H9 (cell line): ENCODE measurements around the gene TLR8. TPM values are rescaled to one million over a fixed set of nuclear protein-coding genes. Genes with fewer than 3 reads are reported as not detected.

ENCODE experiments used
- DNase-seq: peaks from one replicate; pipeline ENCODE4 v3.0.0-alpha.2; 2017
- H2AFZ ChIP-seq: one replicate; pipeline ENCODE4 v1.6.1; 2013; ENCODE audit warnings: mild to moderate bottlenecking, low read length, control low read depth, moderate library complexity
- H2AK5ac ChIP-seq: 2 replicates; pipeline ENCODE4 v1.6.1; 2013; ENCODE audit warnings: low read length, control low read depth, mixed read lengths; ENCODE audit not compliant: insufficient read length
- H2BK120ac ChIP-seq: one replicate; pipeline ENCODE4 v1.6.1; 2013; ENCODE audit warnings: low read depth, mild to moderate bottlenecking, low read length, control low read depth, inconsistent platforms; ENCODE audit not compliant: poor library complexity, severe bottlenecking
- H2BK12ac ChIP-seq: 2 replicates; pipeline ENCODE4 v1.6.1; 2013; ENCODE audit warnings: low read length, control low read depth, mixed read lengths, low read depth; ENCODE audit not compliant: insufficient read length
- H2BK15ac ChIP-seq: 2 replicates; pipeline ENCODE4 v1.6.1; 2013; ENCODE audit warnings: low read depth, low read length, control low read depth
- H2BK20ac ChIP-seq: one replicate; pipeline ENCODE4 v1.6.1; 2013; ENCODE audit warnings: low read depth, mild to moderate bottlenecking, low read length, control low read depth, inconsistent platforms; ENCODE audit not compliant: poor library complexity, severe bottlenecking
- H2BK5ac ChIP-seq: 2 replicates; pipeline ENCODE4 v1.6.1; 2013; ENCODE audit warnings: low read length, control low read depth, mixed read lengths; ENCODE audit not compliant: insufficient read length
- H3K14ac ChIP-seq: 2 replicates; pipeline ENCODE4 v1.6.1; 2013; ENCODE audit warnings: low read length, control low read depth; ENCODE audit not compliant: insufficient read depth
- H3K18ac ChIP-seq: 2 replicates; pipeline ENCODE4 v1.6.1; 2013; ENCODE audit warnings: low read depth, mild to moderate bottlenecking, mixed read lengths, low read length, control low read depth; ENCODE audit not compliant: insufficient read length
- H3K23ac ChIP-seq: 2 replicates; pipeline ENCODE4 v1.6.1; 2013; ENCODE audit warnings: low read length, control low read depth, mixed read lengths, low read depth; ENCODE audit not compliant: insufficient read length
- H3K23me2 ChIP-seq: 2 replicates; pipeline ENCODE4 v1.6.1; 2013; ENCODE audit warnings: low read depth, mild to moderate bottlenecking, mixed read lengths, low read length, control low read depth; ENCODE audit not compliant: insufficient read length, poor library complexity, severe bottlenecking
- H3K27ac ChIP-seq: 2 replicates; pipeline ENCODE4 v1.5.1; 2013; ENCODE audit warnings: low read length, control low read depth, mixed read lengths, low read depth; ENCODE audit not compliant: insufficient read length
- H3K27me3 ChIP-seq: 2 replicates; pipeline ENCODE4 v1.6.1; 2013; ENCODE audit warnings: low read length, control low read depth, inconsistent platforms; ENCODE audit not compliant: insufficient read depth
- H3K4ac ChIP-seq: 2 replicates; pipeline ENCODE4 v1.6.1; 2013; ENCODE audit warnings: low read depth, mild to moderate bottlenecking, control low read depth, inconsistent platforms, low read length, moderate library complexity
- H3K4me1 ChIP-seq: 2 replicates; pipeline ENCODE4 v1.6.1; 2013; ENCODE audit warnings: low read length, control low read depth, inconsistent platforms; ENCODE audit not compliant: insufficient read depth
- H3K4me2 ChIP-seq: 2 replicates; pipeline ENCODE4 v1.6.1; 2013; ENCODE audit warnings: low read length, control low read depth, mixed read lengths; ENCODE audit not compliant: insufficient read length, insufficient read depth
- H3K56ac ChIP-seq: 2 replicates; pipeline ENCODE4 v1.6.1; 2013; ENCODE audit warnings: low read depth, mild to moderate bottlenecking, mixed read lengths, low read length, control low read depth; ENCODE audit not compliant: insufficient read length
- H3K79me1 ChIP-seq: 2 replicates; pipeline ENCODE4 v1.6.1; 2013; ENCODE audit warnings: low read depth, mild to moderate bottlenecking, moderate library complexity, low read length, control low read depth, inconsistent platforms; ENCODE audit not compliant: insufficient read depth, poor library complexity, severe bottlenecking
- H3K79me2 ChIP-seq: 2 replicates; pipeline ENCODE4 v1.6.1; 2013; ENCODE audit warnings: low read length, control low read depth, inconsistent platforms; ENCODE audit not compliant: insufficient read depth
- H3K9ac ChIP-seq: 2 replicates; pipeline ENCODE4 v1.6.1; 2013; ENCODE audit warnings: low read length, control low read depth, mixed read lengths; ENCODE audit not compliant: insufficient read length; ENCODE audit errors: extremely low read depth
- H3K9me3 ChIP-seq: one replicate; pipeline ENCODE4 v1.6.1; 2013; ENCODE audit warnings: low read depth, low read length, inconsistent platforms; ENCODE audit not compliant: control insufficient read depth
- H3T11ph ChIP-seq: one replicate; pipeline ENCODE4 v1.6.1; 2013; ENCODE audit warnings: mild to moderate bottlenecking, low read length, control low read depth, inconsistent platforms
- H4K20me1 ChIP-seq: one replicate; pipeline ENCODE4 v1.6.1; 2013; ENCODE audit not compliant: control insufficient read depth, insufficient read length, insufficient read depth
- H4K5ac ChIP-seq: 2 replicates; pipeline ENCODE4 v1.6.1; 2013; ENCODE audit warnings: low read depth, mild to moderate bottlenecking, mixed read lengths, low read length, control low read depth; ENCODE audit not compliant: insufficient read length
- H4K8ac ChIP-seq: replicated peaks from 2 replicates; pipeline ENCODE4 v1.6.1; 2013; ENCODE audit warnings: low read length, control low read depth, mixed read lengths, low read depth; ENCODE audit not compliant: insufficient read length
- H4K91ac ChIP-seq: 2 replicates; pipeline ENCODE4 v1.6.1; 2013; ENCODE audit warnings: low read depth, mild to moderate bottlenecking, moderate library complexity, mixed read lengths, low read length, control low read depth; ENCODE audit not compliant: insufficient read length
- H3K27ac Mint-ChIP-seq, 3 experiments: 2 replicates in 2 of 3; 3 replicates in 1 of 3; pipeline ENCODE4 v1.8.0; 2020 to 2021; ENCODE audit warnings: mixed read lengths in 3 of 3, mild to moderate bottlenecking in 1 of 3, moderate library complexity in 1 of 3
- H3K27me3 Mint-ChIP-seq: 2 replicates; pipeline ENCODE4 v1.8.0; 2021; ENCODE audit warnings: low read depth, mild to moderate bottlenecking, moderate library complexity, mixed read lengths
- H3K36me3 Mint-ChIP-seq, 3 experiments: 2 replicates in 2 of 3; 3 replicates in 1 of 3; pipeline ENCODE4 v1.8.0; 2020 to 2021; ENCODE audit warnings: low read depth in 3 of 3, mixed read lengths in 3 of 3; ENCODE audit not compliant: insufficient read depth in 1 of 3
- H3K4me1 Mint-ChIP-seq, 2 experiments: 2 replicates each; pipeline ENCODE4 v1.8.0; 2020; ENCODE audit warnings: mixed read lengths in 2 of 2
- H3K4me3 Mint-ChIP-seq, 2 experiments: 2 replicates in 1 of 2; 3 replicates in 1 of 2; pipeline ENCODE4 v1.8.0; 2020 to 2021; ENCODE audit warnings: mild to moderate bottlenecking in 2 of 2, mixed read lengths in 2 of 2, moderate library complexity in 1 of 2
- H3K9me3 Mint-ChIP-seq, 2 experiments: 2 replicates in 1 of 2; 3 replicates in 1 of 2; pipeline ENCODE4 v1.8.0; 2020; ENCODE audit warnings: mild to moderate bottlenecking in 2 of 2, mixed read lengths in 2 of 2, moderate library complexity in 1 of 2
- WGBS: extraction: QIAGEN DNeasy Blood & Tissue Kit; methylation state at CpG from one replicate; pipeline ENCODE4 v1.1.7; 2013; ENCODE audit warnings: missing lambda C conversion rate, low lambda C conversion rate, mixed read lengths; ENCODE audit not compliant: insufficient read length; ENCODE audit errors: extremely low coverage; 5-methylcytosine and 5-hydroxymethylcytosine counted together
- total RNA-seq: library from RNA; stranded (reverse); gene quantifications from 2 replicates; pipeline ENCODE4 v1.2.1, GENCODE V29; 2021
- TF ChIP-seq, protein P1 (sequence below): fragments of 200-600 bp; sonication (generic); conservative IDR thresholded peaks from 3 replicates; pipeline ENCODE4 v1.8.0; 2021; ENCODE audit warnings: antibody characterized with exemption, mild to moderate bottlenecking

TLR8 gene
- total RNA-seq, 1 experiment from 2014 or later = not detected

DNA sequence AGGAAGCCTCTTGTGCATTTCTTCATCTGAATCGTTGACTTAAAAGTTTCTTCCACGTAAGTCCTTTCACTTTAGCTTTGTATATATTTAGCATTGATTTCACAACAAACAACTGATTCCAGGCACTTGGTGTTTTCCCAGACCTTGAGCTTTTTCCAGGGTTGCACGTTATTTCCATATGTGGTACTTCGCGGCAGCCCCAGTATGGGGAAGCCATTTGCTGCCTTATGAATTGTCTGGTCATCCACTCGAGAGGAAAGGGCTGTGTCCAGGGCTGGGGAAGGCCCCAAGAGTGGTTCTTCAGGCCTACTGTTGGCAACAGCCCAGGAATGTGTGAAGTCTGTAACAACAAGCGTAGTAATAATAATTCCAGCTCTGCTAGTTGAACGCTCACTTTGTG is 2.8 kb upstream of the TLR8 start:
- Histone ChIP-seq H2BK5ac (no peak overlapping the region), H3K23me2 (no peaks in the 10 kb centered on the region), H2AFZ (no peak overlapping the region), H4K91ac (no peak overlapping the region), H2AK5ac (no peak overlapping the region), H4K5ac (no peak overlapping the region), H3K27me3 (no peaks in the 10 kb centered on the region), H2BK12ac (no peak overlapping the region), H3K9ac (no peak overlapping the region), H3K56ac (no peak overlapping the region), H2BK120ac (no peak overlapping the region), H3K14ac (no peak overlapping the region), H3K79me2 (no peaks in the 10 kb centered on the region), H3T11ph (no peak overlapping the region), H2BK15ac (no peak overlapping the region), H3K18ac (no peak overlapping the region), H4K20me1 (no peaks in the 10 kb centered on the region), H3K27ac (no peak overlapping the region), H2BK20ac (no peak overlapping the region), H3K79me1 (no peaks in the 10 kb centered on the region), H3K4me2 (no peak overlapping the region), H4K8ac (no peak overlapping the region), H3K4me1 (no peaks in the 10 kb centered on the region), H3K9me3 (no peaks in the 10 kb centered on the region), H3K23ac (no peak overlapping the region), H3K4ac (no peak overlapping the region)
- TF ChIP-seq, protein P1, sequence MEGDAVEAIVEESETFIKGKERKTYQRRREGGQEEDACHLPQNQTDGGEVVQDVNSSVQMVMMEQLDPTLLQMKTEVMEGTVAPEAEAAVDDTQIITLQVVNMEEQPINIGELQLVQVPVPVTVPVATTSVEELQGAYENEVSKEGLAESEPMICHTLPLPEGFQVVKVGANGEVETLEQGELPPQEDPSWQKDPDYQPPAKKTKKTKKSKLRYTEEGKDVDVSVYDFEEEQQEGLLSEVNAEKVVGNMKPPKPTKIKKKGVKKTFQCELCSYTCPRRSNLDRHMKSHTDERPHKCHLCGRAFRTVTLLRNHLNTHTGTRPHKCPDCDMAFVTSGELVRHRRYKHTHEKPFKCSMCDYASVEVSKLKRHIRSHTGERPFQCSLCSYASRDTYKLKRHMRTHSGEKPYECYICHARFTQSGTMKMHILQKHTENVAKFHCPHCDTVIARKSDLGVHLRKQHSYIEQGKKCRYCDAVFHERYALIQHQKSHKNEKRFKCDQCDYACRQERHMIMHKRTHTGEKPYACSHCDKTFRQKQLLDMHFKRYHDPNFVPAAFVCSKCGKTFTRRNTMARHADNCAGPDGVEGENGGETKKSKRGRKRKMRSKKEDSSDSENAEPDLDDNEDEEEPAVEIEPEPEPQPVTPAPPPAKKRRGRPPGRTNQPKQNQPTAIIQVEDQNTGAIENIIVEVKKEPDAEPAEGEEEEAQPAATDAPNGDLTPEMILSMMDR = no peak
- H3K27me3 Mint-ChIP-seq = no peaks in the 10 kb centered on the region; the same call in none of the 2 replicates
- no peak overlapping the region for H3K4me3 Mint-ChIP-seq
- peaks cover 12 to 14% of the 10 kb centered on the region in 2 experiments for H3K4me1 Mint-ChIP-seq
- WGBS = no CpG with 5 or more reads among the region's 8 CpGs
- no peaks in the 10 kb centered on the region; a peak in 1 of 7 replicates for H3K36me3 Mint-ChIP-seq
- H3K27ac Mint-ChIP-seq = no peak overlapping the region
- peaks cover 55 to 57% of the 10 kb centered on the region in 2 experiments for H3K9me3 Mint-ChIP-seq
- DNase-seq = no peak
